KOPT-K1 (cell line): Measurements from ENCODE around the gene FCER1G.
"Not testable (repeated sequence)": the region's sequence is repeated elsewhere in the genome, so short reads cannot be mapped to it uniquely, and the experiment has no call there.

Experiments used
- H3K27ac ChIP-seq: fragments of 200-600 bp; sonication (generic); 2 replicates; pipeline ENCODE4 v1.5.1; 2016; ENCODE audit warnings: antibody characterized with exemption, mild to moderate bottlenecking, low read depth, low read length; ENCODE audit not compliant: poor library complexity, severe bottlenecking
- H3K36me3 ChIP-seq: fragments of 200-600 bp; sonication (generic); 2 replicates; pipeline ENCODE4 v1.5.1; 2017; ENCODE audit warnings: antibody characterized with exemption, mild to moderate bottlenecking, low read length, moderate library complexity; ENCODE audit not compliant: insufficient read depth
- H3K9me3 ChIP-seq: fragments of 200-600 bp; sonication (generic); 2 replicates; pipeline ENCODE4 v1.5.1; 2017; ENCODE audit warnings: antibody characterized with exemption, low read length, mild to moderate bottlenecking; ENCODE audit not compliant: insufficient read depth, poor library complexity, severe bottlenecking

FCER1G gene

DNA sequence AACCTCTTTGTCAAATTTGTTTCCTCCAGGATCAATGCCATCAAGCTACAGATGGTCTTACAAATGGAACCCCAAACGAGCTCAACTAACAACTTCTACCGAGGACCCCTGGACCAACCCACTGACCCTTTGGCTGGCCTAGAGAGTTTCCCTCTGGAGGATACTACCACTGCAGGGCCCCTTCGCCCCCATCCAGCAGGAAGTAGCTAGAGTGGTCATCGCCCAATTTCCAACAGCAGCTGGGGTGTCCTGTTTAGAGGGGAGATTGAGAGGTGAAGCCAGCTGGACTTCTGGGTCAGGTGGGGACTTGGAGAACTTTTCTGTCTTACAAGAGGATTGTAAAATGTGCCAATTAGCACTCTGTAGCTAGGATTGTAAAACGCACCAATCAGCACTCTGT lies 42.0 kb downstream of the FCER1G start:
- H3K27ac ChIP-seq, H3K36me3 ChIP-seq: not testable (repeated sequence)
- H3K9me3 ChIP-seq = peaks cover 31% of the 10 kb centered on the region

DNA sequence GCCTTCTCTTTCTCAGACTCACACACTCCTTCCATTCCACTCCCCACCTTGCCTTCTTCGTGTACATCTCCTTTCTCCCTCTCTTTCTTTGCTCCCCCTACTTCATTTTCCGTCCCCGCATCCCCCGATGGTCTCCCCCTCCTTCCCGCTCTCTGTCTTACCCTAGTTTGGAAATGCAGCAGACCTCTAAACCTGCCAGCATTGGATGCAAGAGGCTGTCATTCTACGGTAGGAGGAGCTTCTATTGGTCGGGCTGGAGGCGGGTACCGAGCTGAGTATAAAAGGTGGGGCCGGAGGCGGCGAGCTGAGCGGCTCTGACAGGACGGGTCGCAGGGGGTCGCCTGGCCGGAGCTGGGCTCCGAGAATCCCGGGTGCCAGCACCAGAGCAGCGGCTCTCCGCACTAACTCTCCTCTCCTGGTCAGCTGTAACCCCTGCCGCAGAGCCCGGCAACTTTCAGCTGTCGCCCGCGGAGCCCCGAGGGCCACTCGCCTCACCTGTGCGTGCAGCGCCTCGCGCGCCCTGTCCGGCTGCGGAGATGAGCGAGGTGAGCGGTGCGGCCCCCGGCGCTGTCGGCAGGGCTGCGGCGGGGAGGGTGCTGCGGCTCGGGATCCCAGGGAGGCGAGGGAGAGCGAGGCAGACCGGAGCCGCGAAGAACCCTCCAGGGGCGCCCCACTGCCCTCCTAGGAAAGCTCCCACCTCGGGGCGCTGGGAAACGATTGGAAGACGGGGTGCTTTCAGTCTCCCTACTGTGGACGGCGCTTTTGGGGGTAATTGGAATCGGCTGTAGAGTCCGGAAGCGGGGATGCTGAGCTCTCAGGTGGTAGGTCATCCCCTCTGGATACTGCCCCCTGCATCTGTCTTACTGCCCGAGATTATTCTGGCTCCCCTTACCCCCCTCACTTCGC lies 43.6 kb downstream of the FCER1G start, which contains the start of gene PCP4L1:
PCP4L1 (plus strand) TSS at position 307 of the 906 bp plus-strand sequence; CDS start at position 537, 230 bp downstream.
- Histone ChIP-seq H3K9me3 (peaks cover 31% of the 10 kb centered on the region), H3K36me3 (no peaks in the 10 kb centered on the region), H3K27ac (no peak within 1 kb of the TSS)

DNA sequence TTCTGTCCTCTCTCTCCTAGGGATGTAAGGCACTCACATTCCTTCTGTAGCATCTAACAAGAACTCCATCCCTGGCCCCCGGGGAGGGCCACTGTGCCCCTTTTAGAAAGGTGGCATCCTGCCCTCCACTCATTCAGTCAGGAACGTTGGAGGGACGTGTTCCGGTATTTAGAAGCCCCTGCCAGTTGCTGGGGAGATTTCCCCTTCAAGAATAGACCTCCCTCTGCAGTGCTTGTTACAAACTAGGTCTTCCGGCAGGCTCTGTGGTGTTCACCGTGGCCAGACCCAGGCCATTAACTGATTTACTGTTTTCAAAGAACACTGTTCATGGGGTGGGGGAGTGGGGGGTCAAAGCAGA lies 44.2 kb downstream of the FCER1G start:
- H3K36me3 ChIP-seq = no peaks in the 10 kb centered on the region
- H3K27ac ChIP-seq = no peak overlapping the region
- H3K9me3 ChIP-seq = peaks cover 31% of the 10 kb centered on the region

DNA sequence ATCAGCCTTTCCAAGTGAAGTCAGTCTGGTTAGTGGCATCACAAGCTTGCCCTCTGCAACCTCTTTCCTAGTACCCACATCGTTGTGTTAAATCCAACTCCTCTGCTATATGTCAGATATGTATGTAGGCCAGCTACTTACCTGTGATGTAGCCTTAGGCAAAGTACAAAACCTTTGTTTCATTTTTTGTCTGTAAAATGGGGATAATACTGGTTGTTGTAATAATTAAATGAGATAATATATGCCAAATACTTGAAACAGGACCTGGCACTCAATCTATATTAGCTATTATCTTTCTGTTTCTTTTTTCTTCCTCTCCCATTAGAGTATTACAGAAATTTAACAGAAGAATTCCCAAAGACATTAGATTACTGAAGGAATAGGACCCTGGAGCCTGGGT lies 44.7 kb downstream of the FCER1G start:
- Histone ChIP-seq H3K9me3 (peaks cover 31% of the 10 kb centered on the region), H3K27ac (no peak overlapping the region), H3K36me3 (no peaks in the 10 kb centered on the region)

DNA sequence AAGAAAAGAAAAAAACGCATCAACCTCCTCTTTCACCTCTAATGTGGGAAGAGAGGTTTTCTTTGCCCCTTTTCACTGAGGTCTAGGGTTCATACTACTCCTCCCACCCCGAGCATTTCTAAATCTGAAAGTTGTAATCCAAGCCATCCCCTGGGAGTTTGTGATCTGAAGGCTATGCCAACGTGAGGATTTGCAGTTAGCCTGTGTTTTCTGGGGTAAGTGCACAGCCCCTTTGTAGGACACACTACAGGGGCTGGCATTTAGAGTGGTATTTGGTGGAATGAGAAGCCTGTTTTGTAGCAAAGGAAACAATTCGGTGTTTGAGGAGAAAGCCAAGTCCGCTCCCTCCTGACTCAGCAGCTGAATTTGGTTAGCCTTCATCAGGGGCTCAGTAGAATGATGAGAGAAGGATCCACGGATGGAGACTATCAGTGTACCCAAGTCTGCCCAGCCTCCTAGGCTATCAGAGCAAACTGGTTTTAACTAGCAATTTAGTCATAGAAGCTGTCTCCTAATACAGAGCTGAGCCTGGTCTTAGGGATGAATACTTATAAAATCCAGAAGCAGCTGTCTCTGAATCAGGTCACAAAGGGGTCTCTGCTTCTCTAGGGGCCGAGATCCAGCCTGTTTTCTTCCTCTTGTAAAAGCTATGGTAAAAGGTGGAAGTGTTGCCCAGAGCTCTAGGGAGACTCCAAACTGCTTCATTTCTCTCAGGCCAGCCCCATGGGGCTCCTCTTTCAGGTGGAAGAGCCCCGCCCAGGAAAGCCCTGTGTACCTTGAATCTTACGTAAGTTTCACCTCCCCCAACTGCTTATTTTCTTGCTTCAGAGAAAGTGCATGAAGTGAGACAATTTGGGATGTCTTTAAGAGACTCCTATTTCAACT lies 45.5 kb downstream of the FCER1G start:
- no peak overlapping the region for H3K27ac ChIP-seq
- no peaks in the 10 kb centered on the region for H3K36me3 ChIP-seq
- peaks cover 31% of the 10 kb centered on the region for H3K9me3 ChIP-seq

DNA sequence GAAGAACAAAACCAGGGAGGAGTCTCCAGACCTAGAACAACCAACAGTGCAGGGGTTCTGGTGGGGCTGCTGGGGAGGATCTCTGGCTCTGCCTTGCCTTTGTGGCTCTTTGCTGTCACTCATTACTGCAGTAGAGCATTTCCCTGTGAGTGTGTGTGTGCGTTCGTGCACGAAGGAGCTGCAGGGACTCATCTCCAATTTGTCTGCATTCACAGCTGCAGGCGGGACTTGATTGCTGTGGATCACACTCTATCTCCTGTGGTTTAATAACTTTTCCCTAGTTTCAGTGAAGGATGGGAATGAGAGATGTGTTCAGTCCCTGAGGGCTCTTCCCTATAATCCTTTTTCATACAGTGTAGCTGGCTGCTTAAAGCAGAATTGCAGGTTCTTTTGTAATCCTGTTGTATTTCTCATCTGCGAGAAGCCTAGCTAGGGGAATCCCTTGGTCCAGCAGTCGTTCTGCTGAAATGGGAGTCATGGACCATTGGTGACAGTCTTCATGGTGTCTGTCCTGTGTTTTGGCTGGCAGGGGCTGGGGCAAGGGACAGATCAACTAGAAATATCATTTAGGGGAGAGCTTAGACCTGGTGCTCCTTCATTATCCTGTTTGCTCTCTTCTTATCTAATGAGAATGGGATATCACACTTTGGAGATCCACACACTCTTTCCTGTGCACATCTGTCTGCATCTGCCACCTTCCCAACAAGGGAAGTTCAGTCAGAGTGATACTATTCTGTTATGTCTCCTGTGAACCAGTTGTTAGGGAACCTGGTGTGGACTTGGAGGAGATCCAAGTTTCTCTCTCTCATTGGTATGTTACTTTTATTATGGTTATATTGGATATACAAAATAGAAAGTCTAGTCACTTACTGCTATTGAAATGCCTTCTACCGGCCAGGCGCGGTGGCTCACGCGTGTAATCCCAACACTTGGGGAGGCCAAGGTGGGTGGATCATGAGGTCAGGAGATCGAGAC lies 46.5 kb downstream of the FCER1G start:
- Histone ChIP-seq H3K36me3 (no peaks in the 10 kb centered on the region), H3K9me3 (peaks cover 24% of the 10 kb centered on the region), H3K27ac (no peak overlapping the region)

DNA sequence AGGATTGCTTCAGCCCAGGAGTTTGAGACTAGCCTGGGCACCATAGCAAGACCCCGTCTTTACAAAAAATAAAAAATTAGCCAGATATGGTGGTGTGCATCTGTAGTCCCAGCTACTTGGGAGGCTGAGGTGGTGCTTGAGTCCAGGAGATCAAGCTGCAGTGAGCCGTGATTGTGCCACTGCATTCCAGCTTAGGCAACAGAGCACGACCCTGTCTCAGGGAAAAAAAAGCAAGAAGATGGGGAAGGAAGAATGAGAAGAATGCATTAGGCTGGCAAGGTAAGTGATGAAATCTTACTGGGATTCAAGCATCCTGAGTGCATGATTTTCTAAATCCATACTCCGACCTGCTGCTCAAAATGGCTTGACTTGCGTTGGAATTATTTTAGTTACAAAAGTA lies 50.2 kb downstream of the FCER1G start:
- no peaks in the 10 kb centered on the region for H3K9me3 ChIP-seq
- H3K27ac ChIP-seq = no peak overlapping the region
- no peaks in the 10 kb centered on the region for H3K36me3 ChIP-seq

DNA sequence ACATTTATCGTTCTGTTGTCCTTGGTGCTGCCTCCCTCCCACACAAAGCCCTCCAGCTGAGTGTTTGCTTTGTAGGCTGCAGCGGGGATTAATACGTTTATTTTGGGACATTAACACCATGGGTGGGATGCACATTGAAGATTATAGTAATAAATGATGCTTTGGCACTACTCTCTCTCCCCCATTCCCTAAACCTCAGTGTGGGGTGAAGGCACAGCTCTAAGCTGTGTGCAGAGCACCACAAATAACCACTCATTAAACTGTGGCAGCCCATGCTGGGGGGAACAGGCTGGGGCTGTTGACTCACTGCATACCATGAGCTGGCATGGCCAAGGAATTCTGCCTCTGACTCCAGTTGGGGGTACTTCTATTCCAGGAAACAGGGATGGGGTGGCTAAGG lies 51.1 kb downstream of the FCER1G start:
- H3K27ac ChIP-seq = no peak overlapping the region
- H3K36me3 ChIP-seq = no peaks in the 10 kb centered on the region
- no peaks in the 10 kb centered on the region for H3K9me3 ChIP-seq

DNA sequence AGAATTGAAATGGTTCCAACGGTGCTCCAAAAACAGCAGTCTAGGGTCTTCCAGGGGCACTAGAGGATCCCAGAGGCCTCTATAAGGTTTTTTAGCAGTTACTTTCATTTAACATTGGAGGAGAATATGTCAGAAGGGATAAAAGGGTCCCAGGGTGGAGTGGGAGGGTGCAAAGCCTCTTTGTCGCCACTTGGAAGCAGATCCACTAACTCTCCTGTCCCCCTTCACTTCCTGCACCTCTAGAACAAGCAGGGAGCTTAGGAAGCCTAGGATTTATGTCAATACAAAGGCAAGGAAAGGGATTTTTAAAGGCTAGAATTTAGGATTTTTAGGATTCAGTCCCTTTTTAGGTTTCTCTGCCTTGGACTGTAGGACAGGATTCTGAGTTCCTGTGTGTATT lies 51.7 kb downstream of the FCER1G start:
- Histone ChIP-seq H3K27ac (no peak overlapping the region), H3K36me3 (no peaks in the 10 kb centered on the region), H3K9me3 (no peaks in the 10 kb centered on the region)

DNA sequence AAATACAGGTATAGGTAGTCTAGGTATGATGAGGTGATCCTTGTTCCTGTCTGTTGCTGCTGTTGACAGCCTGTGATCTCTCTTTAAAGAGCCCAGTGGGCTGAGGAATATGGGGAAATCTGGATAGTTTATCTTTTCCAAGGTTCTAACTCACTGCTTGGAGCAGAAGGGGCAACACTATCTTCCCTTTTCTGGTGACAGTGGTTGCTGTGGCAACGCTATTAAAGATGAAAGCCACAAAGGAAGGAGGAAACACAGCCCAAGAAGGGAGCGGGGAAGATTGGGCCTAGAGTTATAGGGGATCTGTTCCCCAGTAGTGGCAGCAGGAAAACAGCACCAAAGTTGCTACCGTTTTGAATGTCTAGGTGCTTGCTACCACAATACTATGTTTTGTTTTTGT lies 52.2 kb downstream of the FCER1G start:
- Histone ChIP-seq H3K27ac (no peak overlapping the region), H3K9me3 (no peaks in the 10 kb centered on the region), H3K36me3 (no peaks in the 10 kb centered on the region)
